ENCODE results near the gene CELF2.
"Not testable (repeated sequence)": the region's sequence is repeated elsewhere in the genome, so short reads cannot be mapped to it uniquely, and the experiment has no call there.

CELF2 gene

GRCh38 chr10:11168423-11169090 lies 150.9 kb downstream of the CELF2 start:
- in situ Hi-C loops (cut with MboI; ENCODE audit: low sequenced_read_pairs), result no loop called here

GRCh38 chr10:11169976-11170375 lies 152.3 kb downstream of the CELF2 start:
- in situ Hi-C loops (cut with MboI; ENCODE audit: low sequenced_read_pairs), result no loop called here

GRCh38 chr10:11170574-11170973 lies 152.9 kb downstream of the CELF2 start:
- in situ Hi-C loops (cut with MboI; ENCODE audit: low sequenced_read_pairs), result no loop called here

GRCh38 chr10:11170993-11171851 lies 153.6 kb downstream of the CELF2 start:
- in situ Hi-C loops (cut with MboI; ENCODE audit: low sequenced_read_pairs), result no loop called here

- in situ Hi-C loops (cut with MboI; ENCODE audit: low sequenced_read_pairs), result no loop called here
These were observed 155.4 kb downstream of the CELF2 start for GRCh38 chr10:11173042-11173441.

- in situ Hi-C loops (cut with MboI; ENCODE audit: low sequenced_read_pairs), result no loop called here
These were observed 158.2 kb downstream of the CELF2 start for GRCh38 chr10:11175823-11176243.

GRCh38 chr10:11176746-11177145 lies 159.1 kb downstream of the CELF2 start:
- in situ Hi-C loops (cut with MboI; ENCODE audit: low sequenced_read_pairs), result no loop called here

- in situ Hi-C loops (cut with MboI; ENCODE audit: low sequenced_read_pairs), result no loop called here
These were observed 159.7 kb downstream of the CELF2 start for GRCh38 chr10:11177381-11177780.

- in situ Hi-C loops (cut with MboI; ENCODE audit: low sequenced_read_pairs), result no loop called here
These were observed 160.3 kb downstream of the CELF2 start for GRCh38 chr10:11177926-11178471.

- in situ Hi-C loops (cut with MboI; ENCODE audit: low sequenced_read_pairs), result no loop called here
These were observed 161.2 kb downstream of the CELF2 start for GRCh38 chr10:11178606-11179515.

- in situ Hi-C loops (cut with MboI; ENCODE audit: low sequenced_read_pairs), result no loop called here
These were observed 161.9 kb downstream of the CELF2 start for GRCh38 chr10:11179516-11180105.

- in situ Hi-C loops (cut with MboI; ENCODE audit: low sequenced_read_pairs), result no loop called here
These were observed 162.6 kb downstream of the CELF2 start for GRCh38 chr10:11180228-11180627.

- in situ Hi-C loops (cut with MboI; ENCODE audit: low sequenced_read_pairs), result no loop called here
These were observed 164.3 kb downstream of the CELF2 start for GRCh38 chr10:11181978-11182377.

GRCh38 chr10:11183015-11183414 lies 165.3 kb downstream of the CELF2 start:
- in situ Hi-C loops (cut with MboI; ENCODE audit: low sequenced_read_pairs), result no loop called here

- in situ Hi-C loops (cut with MboI; ENCODE audit: low sequenced_read_pairs), result no loop called here
These were observed 166.4 kb downstream of the CELF2 start for GRCh38 chr10:11184093-11184492.

- in situ Hi-C loops (cut with MboI; ENCODE audit: low sequenced_read_pairs), result not testable (repeated sequence)
These were observed 167.5 kb downstream of the CELF2 start for GRCh38 chr10:11185128-11185665.

- in situ Hi-C loops (cut with MboI; ENCODE audit: low sequenced_read_pairs), result no loop called here
These were observed 168.7 kb downstream of the CELF2 start for GRCh38 chr10:11186374-11186773.

GRCh38 chr10:11189582-11190376 lies 172.1 kb downstream of the CELF2 start:
- in situ Hi-C loops (cut with MboI; ENCODE audit: low sequenced_read_pairs), result no loop called here

GRCh38 chr10:11191190-11191589 lies 173.5 kb downstream of the CELF2 start:
- in situ Hi-C loops (cut with MboI; ENCODE audit: low sequenced_read_pairs), result no loop called here
